GM19239 (cell line): ENCODE results near the gene PDGFA.

Experiments used
- DNase-seq: peaks from one replicate; pipeline ENCODE4 v3.0.0; 2011; ENCODE audit warnings: low spot score; ENCODE audit not compliant: insufficient read length
- FAIRE-seq: peaks from 2 replicates; lab custom pipeline; 2011; peaks lifted over from hg19 to GRCh38; lab: Jason Lieb, UNC

Gene PDGFA

GRCh38 chr7:479115-479947, 40.3 kb downstream of the PDGFA start:
- DNase-seq, result no peak
- no peak for FAIRE-seq

- FAIRE-seq (no peak), DNase-seq (no peak)
Observed at GRCh38 chr7:477626-478220, 41.9 kb downstream of the PDGFA start.

GRCh38 chr7:476736-477360, 42.8 kb downstream of the PDGFA start:
- no peak for FAIRE-seq
- DNase-seq, result no peak

GRCh38 chr7:475951-476441, 43.6 kb downstream of the PDGFA start:
- FAIRE-seq (no peak), DNase-seq (no peak)

GRCh38 chr7:475425-475728, 44.3 kb downstream of the PDGFA start:
- no peak for DNase-seq
- no peak for FAIRE-seq

GRCh38 chr7:474605-475424, 44.8 kb downstream of the PDGFA start:
- DNase-seq (no peak), FAIRE-seq (no peak)

- DNase-seq, result no peak
- no peak for FAIRE-seq
Observed at GRCh38 chr7:473870-474604, 45.6 kb downstream of the PDGFA start.

- DNase-seq (no peak), FAIRE-seq (no peak)
Observed at GRCh38 chr7:473211-473734, 46.4 kb downstream of the PDGFA start.

GRCh38 chr7:472640-472957, 47.0 kb downstream of the PDGFA start:
- no peak for DNase-seq
- no peak for FAIRE-seq

- no peak for DNase-seq
- FAIRE-seq, result no peak
Observed at GRCh38 chr7:471866-472639, 47.6 kb downstream of the PDGFA start.

- no peak for DNase-seq
- FAIRE-seq, result no peak
Observed at GRCh38 chr7:471191-471865, 48.3 kb downstream of the PDGFA start.

GRCh38 chr7:469563-469961, 50.1 kb downstream of the PDGFA start:
- DNase-seq, result no peak
- no peak for FAIRE-seq

GRCh38 chr7:468681-469562, 50.7 kb downstream of the PDGFA start:
- FAIRE-seq (no peak), DNase-seq (no peak)

- FAIRE-seq (no peak), DNase-seq (no peak)
Observed at GRCh38 chr7:467856-468545, 51.6 kb downstream of the PDGFA start.

GRCh38 chr7:467393-467828, 52.2 kb downstream of the PDGFA start:
- DNase-seq (no peak), FAIRE-seq (peak; percentile 40)

GRCh38 chr7:466465-467191, 53.0 kb downstream of the PDGFA start:
- DNase-seq (no peak), FAIRE-seq (no peak)
